Stimulated activated CD4-positive, alpha-beta T cell treated with anti-CD3 and anti-CD28 coated beads, Interleukin-1b, Interleukin-23, amount 100 ng/mL, for 48 hours (primary cell): ENCODE data around the gene SMIM34.

ENCODE experiments used
- DNase-seq: peaks from one replicate; pipeline ENCODE4 v3.0.0-alpha.2; 2020

SMIM34 gene

GRCh38 chr21:34369741-34370140, 54.0 kb downstream of the SMIM34 start:
- DNase-seq, result no peak
